Trophoblast cell (in vitro differentiated cells and primary cell): Measurements from ENCODE around the gene DPP6.

Experiments used
- DNase-seq, 2 donors: peaks; one replicate each; pipeline ENCODE4 v3.0.0-alpha.2; 2016
- H2AFZ ChIP-seq: 2 replicates; pipeline ENCODE4 v1.6.1; 2013; ENCODE audit warnings: low read length, moderate library complexity, mild to moderate bottlenecking; ENCODE audit not compliant: insufficient read depth, poor library complexity
- H2AK5ac ChIP-seq: 2 replicates; pipeline ENCODE4 v1.6.1; 2013; ENCODE audit warnings: mild to moderate bottlenecking, low read length
- H2BK120ac ChIP-seq: 2 replicates; pipeline ENCODE4 v1.6.1; 2013; ENCODE audit warnings: low read length, mild to moderate bottlenecking, moderate library complexity; ENCODE audit not compliant: insufficient read depth, poor library complexity
- H2BK12ac ChIP-seq: 2 replicates; pipeline ENCODE4 v1.6.1; 2013; ENCODE audit warnings: mild to moderate bottlenecking, low read length, moderate library complexity
- H2BK5ac ChIP-seq: 2 replicates; pipeline ENCODE4 v1.6.1; 2013; ENCODE audit warnings: low read length, low read depth, moderate library complexity, mild to moderate bottlenecking; ENCODE audit not compliant: poor library complexity
- H3K14ac ChIP-seq: 2 replicates; pipeline ENCODE4 v1.6.1; 2013; ENCODE audit warnings: mild to moderate bottlenecking, low read length
- H3K18ac ChIP-seq: 2 replicates; pipeline ENCODE4 v1.6.1; 2013; ENCODE audit warnings: mild to moderate bottlenecking, low read length
- H3K23ac ChIP-seq: 2 replicates; pipeline ENCODE4 v1.6.1; 2013; ENCODE audit warnings: low read length
- H3K27ac ChIP-seq: 2 replicates; pipeline ENCODE4 v1.5.1; 2013; ENCODE audit warnings: low read depth, mild to moderate bottlenecking, inconsistent platforms, low read length, moderate library complexity
- H3K27me3 ChIP-seq: 2 replicates; pipeline ENCODE4 v1.6.1; 2013; ENCODE audit warnings: inconsistent platforms, mild to moderate bottlenecking, low read length, moderate library complexity; ENCODE audit not compliant: insufficient read depth
- H3K36me3 ChIP-seq, 2 experiments: 1 replicate in 1 of 2; 2 replicates in 1 of 2; pipeline ENCODE4 v1.6.1; 2013; ENCODE audit warnings: low read length in 2 of 2, mild to moderate bottlenecking in 2 of 2, moderate library complexity in 1 of 2; ENCODE audit not compliant: insufficient read depth in 2 of 2, control insufficient read depth in 1 of 2
- H3K4ac ChIP-seq: 2 replicates; pipeline ENCODE4 v1.6.1; 2013; ENCODE audit warnings: low read depth, mild to moderate bottlenecking, low read length, moderate library complexity
- H3K4me1 ChIP-seq, 2 experiments: 1 replicate in 1 of 2; 2 replicates in 1 of 2; pipeline ENCODE4 v1.6.1; 2013; ENCODE audit warnings: low read length in 2 of 2, mild to moderate bottlenecking in 2 of 2, moderate library complexity in 1 of 2; ENCODE audit not compliant: insufficient read depth in 2 of 2, control insufficient read depth in 1 of 2
- H3K4me2 ChIP-seq: 2 replicates; pipeline ENCODE4 v1.6.1; 2013; ENCODE audit warnings: inconsistent platforms, mild to moderate bottlenecking, low read length, moderate library complexity
- H3K4me3 ChIP-seq: 2 replicates; pipeline ENCODE4 v1.5.1; 2013; ENCODE audit warnings: mild to moderate bottlenecking, low read depth, low read length, inconsistent platforms
- H3K79me1 ChIP-seq: one replicate; pipeline ENCODE4 v1.6.1; 2013; ENCODE audit warnings: low read length
- H3K79me2 ChIP-seq: 2 replicates; pipeline ENCODE4 v1.6.1; 2013; ENCODE audit warnings: low read length, mild to moderate bottlenecking; ENCODE audit not compliant: control insufficient read depth, insufficient read depth, poor library complexity
- H3K9ac ChIP-seq: 2 replicates; pipeline ENCODE4 v1.6.1; 2013; ENCODE audit warnings: mild to moderate bottlenecking, low read length
- H3K9me3 ChIP-seq: 2 replicates; pipeline ENCODE4 v1.6.1; 2013; ENCODE audit warnings: low read depth, mild to moderate bottlenecking, control low read depth, inconsistent platforms, low read length; ENCODE audit not compliant: insufficient read depth
- H4K12ac ChIP-seq: 2 replicates; pipeline ENCODE4 v1.6.1; 2013; ENCODE audit warnings: low read depth, mild to moderate bottlenecking, low read length, moderate library complexity
- H4K8ac ChIP-seq: 2 replicates; pipeline ENCODE4 v1.6.1; 2013; ENCODE audit warnings: low read depth, mild to moderate bottlenecking, low read length, moderate library complexity
- H4K91ac ChIP-seq: one replicate; pipeline ENCODE4 v1.6.1; 2013; ENCODE audit warnings: low read depth, mild to moderate bottlenecking, low read length, moderate library complexity
- WGBS: extraction: QIAGEN DNeasy Blood & Tissue Kit; methylation state at CpG from one replicate; pipeline ENCODE4 v1.1.7; 2013; ENCODE audit warnings: missing lambda C conversion rate; ENCODE audit not compliant: insufficient read length, insufficient coverage; ENCODE audit errors: extremely low coverage; 5-methylcytosine and 5-hydroxymethylcytosine counted together

DPP6 gene

GRCh38 chr7:154640917-154641316, 588.7 kb downstream of the DPP6 start:
- H3K27ac ChIP-seq: no peak overlapping the region

GRCh38 chr7:154644366-154644765, 592.2 kb downstream of the DPP6 start:
- H3K79me2 ChIP-seq: no peaks in the 10 kb centered on the region
- H2BK12ac ChIP-seq: no peak overlapping the region
- H2BK120ac ChIP-seq: no peak overlapping the region
- H3K27ac ChIP-seq: no peak overlapping the region
- DNase-seq: no peak
- no peak overlapping the region for H4K91ac ChIP-seq
- no peak overlapping the region for H3K4ac ChIP-seq
- no peak overlapping the region for H2AFZ ChIP-seq
- no peak overlapping the region for H3K9ac ChIP-seq
- no peak overlapping the region for H3K23ac ChIP-seq
- H3K18ac ChIP-seq: no peak overlapping the region
- peaks cover under 1% of the 10 kb centered on the region for H3K9me3 ChIP-seq
- no peak overlapping the region for H3K14ac ChIP-seq
- no peaks in the 10 kb centered on the region for H3K79me1 ChIP-seq
- H3K4me3 ChIP-seq: no peak overlapping the region
- H2BK5ac ChIP-seq: no peak overlapping the region
- H3K4me1 ChIP-seq: no peaks in the 10 kb centered on the region
- H2AK5ac ChIP-seq: no peak overlapping the region
- H3K27me3 ChIP-seq: no peaks in the 10 kb centered on the region
- H4K8ac ChIP-seq: no peak overlapping the region
- no peak overlapping the region for H3K4me2 ChIP-seq
- WGBS: no CpG with 5 or more reads among the region's 3 CpGs
- no peak overlapping the region for H4K12ac ChIP-seq
- no peaks in the 10 kb centered on the region for H3K36me3 ChIP-seq

More at GRCh38 chr7:154640917-154641316, 588.7 kb downstream of the DPP6 start:
- Histone ChIP-seq H2BK12ac (no peak overlapping the region), H3K18ac (no peak overlapping the region), H3K9me3 (no peaks in the 10 kb centered on the region), H3K4me1 (no peaks in the 10 kb centered on the region), H4K12ac (no peak overlapping the region), H3K79me1 (no peaks in the 10 kb centered on the region), H2AFZ (no peak overlapping the region), H3K23ac (no peak overlapping the region), H3K79me2 (no peaks in the 10 kb centered on the region), H3K14ac (no peak overlapping the region), H3K9ac (no peak overlapping the region), H3K4ac (no peak overlapping the region), H3K27me3 (no peaks in the 10 kb centered on the region), H2BK120ac (no peak overlapping the region), H4K8ac (no peak overlapping the region), H2AK5ac (no peak overlapping the region), H4K91ac (no peak overlapping the region), H3K36me3 (no peaks in the 10 kb centered on the region), H2BK5ac (no peak overlapping the region), H3K4me2 (no peak overlapping the region), H3K4me3 (no peak overlapping the region)
- no peak for DNase-seq
- WGBS: no CpG with 5 or more reads among the region's 4 CpGs

- no peak overlapping the region for H3K4ac ChIP-seq
- DNase-seq: peak in 1 of 2 donors; percentile 36
- no peaks in the 10 kb centered on the region for H3K4me1 ChIP-seq
- H3K23ac ChIP-seq: no peak overlapping the region
- no peak overlapping the region for H3K9ac ChIP-seq
- no peak overlapping the region for H2BK120ac ChIP-seq
- H3K4me2 ChIP-seq: no peak overlapping the region
- H3K36me3 ChIP-seq: no peaks in the 10 kb centered on the region
- no peak overlapping the region for H3K14ac ChIP-seq
- no peaks in the 10 kb centered on the region for H3K79me1 ChIP-seq
- no peak overlapping the region for H4K91ac ChIP-seq
- H3K27me3 ChIP-seq: no peaks in the 10 kb centered on the region
- no peak overlapping the region for H3K4me3 ChIP-seq
- H3K9me3 ChIP-seq: peaks cover 5% of the 10 kb centered on the region
- H3K18ac ChIP-seq: no peak overlapping the region
- no peak overlapping the region for H2AFZ ChIP-seq
- H2AK5ac ChIP-seq: no peak overlapping the region
- no peak overlapping the region for H4K8ac ChIP-seq
- H3K27ac ChIP-seq: no peak overlapping the region
- no CpG with 5 or more reads among the region's 11 CpGs for WGBS
- no peak overlapping the region for H2BK5ac ChIP-seq
- H3K79me2 ChIP-seq: no peaks in the 10 kb centered on the region
- no peak overlapping the region for H2BK12ac ChIP-seq
- H4K12ac ChIP-seq: no peak overlapping the region
These were observed 594.2 kb downstream of the DPP6 start for GRCh38 chr7:154646126-154647013.

GRCh38 chr7:154647625-154648024, 595.4 kb downstream of the DPP6 start:
- DNase-seq: no peak
- Histone ChIP-seq H2BK120ac (no peak overlapping the region), H4K91ac (no peak overlapping the region), H3K4me1 (no peaks in the 10 kb centered on the region), H3K79me2 (no peaks in the 10 kb centered on the region), H3K14ac (no peak overlapping the region), H3K79me1 (no peaks in the 10 kb centered on the region), H3K9ac (no peak overlapping the region), H3K23ac (no peak overlapping the region), H3K4me2 (no peak overlapping the region), H2BK5ac (no peak overlapping the region), H3K27me3 (no peaks in the 10 kb centered on the region), H3K4ac (no peak overlapping the region), H4K12ac (no peak overlapping the region), H2AK5ac (no peak overlapping the region), H3K18ac (no peak overlapping the region), H3K27ac (no peak overlapping the region), H3K36me3 (no peaks in the 10 kb centered on the region), H4K8ac (no peak overlapping the region), H2AFZ (no peak overlapping the region), H3K9me3 (peaks cover 5% of the 10 kb centered on the region), H3K4me3 (no peak overlapping the region), H2BK12ac (no peak overlapping the region)
- WGBS: no CpG with 5 or more reads among the region's 12 CpGs
